Prostate gland (tissue), 2 donors: ENCODE measurements around the gene IL16. TPM values are rescaled to one million over a fixed set of nuclear protein-coding genes. Genes with fewer than 3 reads are reported as not detected.

Experiments
- DNase-seq: peaks from one replicate; pipeline ENCODE4 v3.0.0-alpha.2; 2019; ENCODE audit warnings: low spot score
- H3K27ac ChIP-seq, 2 donors: fragments of 200-600 bp; sonication (generic); 2 replicates each; pipeline ENCODE4 v1.5.1; 2017 to 2019
- H3K27me3 ChIP-seq: fragments of 200-600 bp; sonication (generic); replicated peaks from 2 replicates; pipeline ENCODE4 v1.5.1; 2019; ENCODE audit not compliant: insufficient read depth
- H3K36me3 ChIP-seq, 2 donors: fragments of 200-600 bp; sonication (generic); 1 replicate in 1 of 2; 2 replicates in 1 of 2; pipeline versions ENCODE4 v1.5.1 to v1.8.1; 2017 to 2019
- H3K4me1 ChIP-seq: fragments of 200-600 bp; sonication (generic); replicated peaks from 2 replicates; pipeline ENCODE4 v1.5.1; 2019
- H3K4me3 ChIP-seq, 2 donors: fragments of 200-600 bp; sonication (generic); 2 replicates each; pipeline ENCODE4 v1.5.1; 2017 to 2019
- H3K9me3 ChIP-seq: fragments of 200-600 bp; sonication (generic); 2 replicates; pipeline ENCODE4 v1.5.1; 2017
- CTCF ChIP-seq, 4 experiments: fragments of 200-600 bp in 2 of 4; fragments of 450-650 bp in 2 of 4; sonication (generic) in 2 of 4; IDR thresholded peaks; 1 replicate in 3 of 4; 2 replicates in 1 of 4; pipeline ENCODE4 v1.5.1; 2016 to 2019; ENCODE audit warnings: antibody characterized with exemption in 4 of 4, mild to moderate bottlenecking in 2 of 4, moderate library complexity in 2 of 4
- POLR2A ChIP-seq: fragments of 450-650 bp; IDR thresholded peaks from one replicate; pipeline ENCODE4 v1.6.1; 2016; ENCODE audit warnings: antibody characterized with exemption, mild to moderate bottlenecking
- POLR2AphosphoS5 ChIP-seq: sonication (generic); formaldehyde crosslinking; IDR thresholded peaks from one replicate; pipeline ENCODE4 v1.6.1; 2017; ENCODE audit warnings: antibody characterized with exemption
- WGBS: methylation state at CpG from one replicate; pipeline ENCODE4 v1.1.5; 2018; 5-methylcytosine and 5-hydroxymethylcytosine counted together
- intact Hi-C: fragments of 100-400 bp; cut with DNase I; formaldehyde crosslinking; loops from one replicate; pipeline ENCODE4 v1.14.2; 2022
- total RNA-seq, 2 donors: library from RNA; depleted of rRNA; stranded (reverse); fragments of >200 nt; gene quantifications; one replicate each; pipeline ENCODE4 v1.1.0, GENCODE V29; 2016

IL16 gene
- total RNA-seq, 2 donors from 2014 or later, result 2.7 to 9.9 TPM

DNA sequence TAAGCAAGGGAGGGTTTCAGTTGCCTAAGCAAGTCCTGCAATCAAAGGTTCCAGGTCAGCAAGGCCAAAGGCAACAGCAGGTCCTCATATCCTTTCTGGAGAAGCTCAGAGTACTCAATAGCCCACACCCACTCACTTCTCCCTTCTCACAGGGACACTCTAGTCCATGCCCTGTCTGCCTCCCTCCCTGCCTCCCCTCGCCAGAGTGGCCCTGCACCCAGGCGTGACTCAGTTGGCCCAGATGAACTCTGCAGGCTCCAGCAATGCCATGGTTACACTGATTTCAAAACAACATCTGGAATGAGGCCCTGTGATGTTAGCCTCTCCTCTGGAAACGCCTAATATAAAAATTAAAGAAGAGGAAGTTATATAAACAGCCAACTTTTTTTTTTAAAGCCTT lies 32.9 kb downstream of the IL16 start:
- TF ChIP-seq POLR2AphosphoS5 (no peak), POLR2A (no peak), CTCF (IDR thresholded peaks at IDR 0.05) (no peak)
- 60% methylated on average over 3 of the region's 3 CpGs for WGBS
- intact Hi-C loops, result no loop called here
- Histone ChIP-seq H3K4me3 (no peak overlapping the region), H3K27me3 (no peaks in the 10 kb centered on the region), H3K4me1 (no peaks in the 10 kb centered on the region), H3K9me3 (no peaks in the 10 kb centered on the region), H3K27ac (no peak overlapping the region), H3K36me3 (no peaks in the 10 kb centered on the region)
- no peak for DNase-seq

GRCh38 chr15:81235276-81236123 lies 38.8 kb downstream of the IL16 start:
- H3K9me3 ChIP-seq, result no peaks in the 10 kb centered on the region
- intact Hi-C loops, result no loop called here

DNA sequence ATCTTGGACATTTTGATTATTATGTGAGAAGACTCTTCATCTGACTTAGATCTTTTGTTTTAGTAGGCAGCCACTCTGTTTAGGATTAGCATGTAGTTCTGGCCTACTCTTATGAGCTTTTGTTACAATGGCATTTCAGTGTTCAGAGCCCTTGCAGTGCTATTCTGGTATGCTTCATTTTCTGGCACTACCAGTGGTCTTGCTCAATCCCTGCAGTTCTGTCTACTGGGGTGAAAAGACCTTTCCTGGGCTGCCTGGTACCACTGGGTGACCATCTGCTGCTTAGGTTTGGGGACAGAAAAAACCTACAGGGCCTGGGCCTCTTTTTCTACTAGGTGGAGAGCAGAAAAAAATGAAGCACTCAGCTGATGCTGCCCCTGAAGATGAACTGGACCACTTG lies 42.5 kb downstream of the IL16 start:
- no peak overlapping the region for H3K4me3 ChIP-seq
- H3K4me1 ChIP-seq, result no peaks in the 10 kb centered on the region
- H3K27ac ChIP-seq, result no peak overlapping the region
- no peaks in the 10 kb centered on the region for H3K27me3 ChIP-seq
- no peaks in the 10 kb centered on the region for H3K36me3 ChIP-seq
- TF ChIP-seq CTCF (IDR thresholded peaks at IDR 0.05) (no peak), POLR2AphosphoS5 (no peak), POLR2A (no peak)
- no peak for DNase-seq
- H3K9me3 ChIP-seq, result no peaks in the 10 kb centered on the region
- intact Hi-C loops, result no loop called here

More at GRCh38 chr15:81235276-81236123, 38.8 kb downstream of the IL16 start:
- H3K4me1 ChIP-seq, result no peaks in the 10 kb centered on the region
- 72% methylated on average over 7 of the region's 7 CpGs for WGBS
- DNase-seq, result no peak
- H3K27me3 ChIP-seq, result no peaks in the 10 kb centered on the region
- H3K27ac ChIP-seq, result no peak overlapping the region
- no peak overlapping the region for H3K4me3 ChIP-seq
- no peaks in the 10 kb centered on the region for H3K36me3 ChIP-seq
- TF ChIP-seq POLR2A, result no peak
- no peak for TF ChIP-seq CTCF (IDR thresholded peaks at IDR 0.05)
- TF ChIP-seq POLR2AphosphoS5, result no peak

GRCh38 chr15:81242778-81243177 lies 46.1 kb downstream of the IL16 start:
- intact Hi-C loops, result no loop called here
- 65% methylated on average over 1 of the region's 1 CpG for WGBS
- H3K4me3 ChIP-seq, result no peak overlapping the region

More at GRCh38 chr15:81242778-81243177, 46.1 kb downstream of the IL16 start:
- DNase-seq, result no peak
- no peaks in the 10 kb centered on the region for H3K27me3 ChIP-seq
- H3K27ac ChIP-seq, result no peak overlapping the region
- no peak for TF ChIP-seq POLR2A
- no peak for TF ChIP-seq POLR2AphosphoS5
- no peak for TF ChIP-seq CTCF (IDR thresholded peaks at IDR 0.05)
- no peaks in the 10 kb centered on the region for H3K9me3 ChIP-seq
- H3K4me1 ChIP-seq, result no peaks in the 10 kb centered on the region
- H3K36me3 ChIP-seq, result no peaks in the 10 kb centered on the region
